IPS-20b (cell line): Measurements from ENCODE around the gene RXRA.

Experiments
- H3K27ac ChIP-seq: one replicate; pipeline ENCODE4 v1.5.1; 2013; ENCODE audit warnings: low read length
- H3K27me3 ChIP-seq: 2 replicates; pipeline ENCODE4 v1.6.1; 2013; ENCODE audit warnings: mild to moderate bottlenecking, low read length, inconsistent platforms; ENCODE audit not compliant: insufficient read depth
- H3K36me3 ChIP-seq: 2 replicates; pipeline ENCODE4 v1.6.1; 2013; ENCODE audit warnings: low read depth, mild to moderate bottlenecking, inconsistent platforms, low read length, moderate library complexity; ENCODE audit not compliant: insufficient read depth
- H3K4me1 ChIP-seq: 2 replicates; pipeline ENCODE4 v1.6.1; 2013; ENCODE audit warnings: mild to moderate bottlenecking, control low read depth, inconsistent platforms, low read length, moderate library complexity; ENCODE audit not compliant: insufficient read depth
- H3K4me3 ChIP-seq: 2 replicates; pipeline ENCODE4 v1.5.1; 2013; ENCODE audit warnings: mild to moderate bottlenecking, low read length, inconsistent platforms
- H3K9ac ChIP-seq: 2 replicates; pipeline ENCODE4 v1.6.1; 2013; ENCODE audit warnings: low read depth, mild to moderate bottlenecking, inconsistent platforms, low read length, moderate library complexity
- H3K9me3 ChIP-seq: 2 replicates; pipeline ENCODE4 v1.6.1; 2013; ENCODE audit warnings: mild to moderate bottlenecking, low read depth, low read length, inconsistent platforms; ENCODE audit not compliant: insufficient read depth

Gene RXRA

DNA sequence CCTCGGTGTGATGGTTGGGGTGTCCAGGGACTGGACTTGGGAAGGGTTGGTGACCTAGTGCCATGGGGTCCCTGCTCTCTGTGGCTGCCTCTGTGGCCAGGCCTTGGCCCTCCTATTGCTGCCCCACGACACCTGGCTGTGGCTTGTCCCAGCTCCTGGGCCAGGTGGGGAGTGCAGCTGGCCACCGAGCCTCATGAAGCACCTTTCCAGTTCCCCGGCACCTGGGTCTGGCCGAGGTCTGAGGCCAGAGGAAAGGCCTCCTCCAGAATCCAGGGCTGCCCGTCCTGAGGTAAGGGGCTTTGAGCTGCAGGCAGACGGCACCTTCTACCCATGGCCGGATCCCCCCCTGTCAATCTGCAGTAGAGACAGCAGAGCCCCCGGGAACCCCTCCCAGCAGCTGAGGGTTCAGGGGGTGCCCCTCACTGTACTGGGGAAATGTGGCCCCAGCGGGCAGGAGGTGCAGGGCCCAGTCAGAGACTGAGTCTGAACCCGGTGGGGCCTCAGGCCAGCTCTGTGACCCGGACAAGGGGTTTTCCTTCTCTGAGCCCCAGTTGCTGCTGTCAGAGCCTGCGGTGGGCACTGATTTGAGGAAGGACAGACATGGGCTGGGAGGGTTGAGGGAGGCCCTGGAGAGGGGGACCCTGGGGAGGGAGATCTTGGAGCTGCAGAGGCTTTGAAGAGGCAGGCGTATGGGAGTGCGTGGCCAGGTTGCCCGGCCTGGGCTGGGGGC lies 54.5 kb downstream of the RXRA start:
- H3K9ac ChIP-seq = no peak overlapping the region
- H3K27me3 ChIP-seq = no peaks in the 10 kb centered on the region
- no peak overlapping the region for H3K4me3 ChIP-seq
- H3K4me1 ChIP-seq = peaks cover 4% of the 10 kb centered on the region; the same call in 1 of the 2 replicates
- no peaks in the 10 kb centered on the region for H3K36me3 ChIP-seq
- no peak overlapping the region for H3K27ac ChIP-seq
- no peaks in the 10 kb centered on the region for H3K9me3 ChIP-seq

DNA sequence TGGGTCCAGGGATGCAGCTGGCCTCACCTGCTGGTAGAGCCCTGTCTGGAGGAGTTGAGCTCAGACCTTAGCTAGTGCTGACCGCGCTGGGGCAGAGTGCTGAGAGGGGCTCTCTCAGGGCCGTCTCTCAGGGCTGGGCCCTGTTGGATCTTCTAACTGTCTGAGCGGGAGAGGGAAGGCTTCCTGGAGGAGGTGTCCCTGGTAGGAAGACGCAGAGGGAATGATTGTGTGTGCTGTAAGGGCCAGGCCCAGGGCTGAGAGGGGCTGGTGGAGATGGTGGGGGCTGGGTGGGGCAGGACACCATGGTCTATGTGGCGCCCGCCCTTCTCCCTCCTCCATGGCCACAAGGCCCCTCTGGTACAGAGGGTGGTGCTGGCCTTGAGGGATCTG lies 55.0 kb downstream of the RXRA start:
- no peaks in the 10 kb centered on the region for H3K36me3 ChIP-seq
- no peaks in the 10 kb centered on the region for H3K9me3 ChIP-seq
- H3K27me3 ChIP-seq = no peaks in the 10 kb centered on the region
- peaks cover 4% of the 10 kb centered on the region; the same call in 1 of the 2 replicates for H3K4me1 ChIP-seq
- no peak overlapping the region for H3K9ac ChIP-seq
- H3K4me3 ChIP-seq = no peak overlapping the region
- H3K27ac ChIP-seq = no peak overlapping the region

DNA sequence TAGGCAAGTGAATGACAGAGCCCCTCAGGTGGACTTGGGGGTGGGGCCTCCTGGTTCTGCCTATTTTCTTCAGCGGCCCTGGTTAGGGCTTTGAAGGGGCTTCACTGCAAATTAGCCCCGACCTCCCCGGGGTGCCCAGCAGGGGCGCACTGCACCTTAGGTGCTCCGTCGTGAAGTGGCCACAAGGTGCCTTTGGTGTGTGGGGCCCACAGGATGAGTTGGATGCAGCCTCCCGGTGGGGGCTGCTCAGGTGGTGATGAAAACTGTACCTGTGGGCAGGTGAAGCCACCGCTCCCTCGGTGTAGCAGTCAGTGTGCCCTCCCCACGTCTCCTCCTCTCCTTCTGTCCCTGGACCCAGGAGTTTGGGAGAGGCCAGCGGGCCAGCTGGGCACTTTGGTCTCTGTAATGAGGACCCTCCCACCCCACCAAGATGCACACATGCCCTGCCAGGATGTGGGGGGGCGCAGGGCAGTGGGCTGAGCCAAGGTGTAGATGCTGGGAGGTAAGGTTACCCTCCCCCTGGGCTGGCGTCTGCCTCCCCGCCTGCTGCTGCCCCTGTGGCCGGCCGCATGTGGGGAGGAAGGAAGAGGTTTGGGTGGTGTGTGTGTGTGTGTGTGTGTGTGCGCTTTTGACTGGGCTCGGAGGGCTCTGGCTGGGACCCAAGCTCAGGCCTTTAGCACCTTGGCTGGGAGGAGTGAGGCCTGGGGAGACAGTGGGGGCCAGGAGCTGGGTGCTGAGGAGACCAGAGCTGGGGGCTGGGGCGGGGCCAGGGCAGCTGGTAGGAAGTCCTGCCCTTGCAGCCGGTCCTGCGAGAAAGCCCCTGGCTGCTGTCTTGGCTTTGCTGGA lies 55.6 kb downstream of the RXRA start:
- Histone ChIP-seq H3K36me3 (no peaks in the 10 kb centered on the region), H3K9me3 (no peaks in the 10 kb centered on the region), H3K27ac (no peak overlapping the region), H3K9ac (no peak overlapping the region), H3K4me3 (no peak overlapping the region), H3K27me3 (no peaks in the 10 kb centered on the region), H3K4me1 (peaks cover 4% of the 10 kb centered on the region; the same call in 1 of the 2 replicates)

DNA sequence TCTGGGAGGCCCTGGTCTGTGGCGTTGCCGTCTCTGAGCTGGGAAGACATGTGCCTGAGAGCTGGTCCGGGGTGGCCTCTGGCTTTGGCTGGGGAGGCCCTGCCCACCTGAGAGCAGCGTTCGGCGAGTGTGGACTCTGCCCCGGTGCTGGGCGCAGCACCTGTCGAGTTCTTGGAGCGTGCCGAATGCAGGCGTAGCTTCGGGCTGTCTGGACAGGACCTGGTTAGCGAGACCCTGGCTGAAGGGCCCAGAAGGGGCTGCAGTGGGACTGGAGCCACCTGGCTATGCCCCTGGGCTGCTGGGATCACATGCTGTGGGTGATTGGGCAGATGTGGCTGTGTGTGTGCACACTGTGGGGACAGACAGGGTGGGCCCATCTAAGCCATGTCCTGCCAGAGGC lies 56.5 kb downstream of the RXRA start:
- Histone ChIP-seq H3K4me1 (peaks cover 4% of the 10 kb centered on the region; the same call in 1 of the 2 replicates), H3K9ac (no peak overlapping the region), H3K27me3 (no peaks in the 10 kb centered on the region), H3K27ac (no peak overlapping the region), H3K4me3 (no peak overlapping the region), H3K36me3 (no peaks in the 10 kb centered on the region), H3K9me3 (no peaks in the 10 kb centered on the region)

DNA sequence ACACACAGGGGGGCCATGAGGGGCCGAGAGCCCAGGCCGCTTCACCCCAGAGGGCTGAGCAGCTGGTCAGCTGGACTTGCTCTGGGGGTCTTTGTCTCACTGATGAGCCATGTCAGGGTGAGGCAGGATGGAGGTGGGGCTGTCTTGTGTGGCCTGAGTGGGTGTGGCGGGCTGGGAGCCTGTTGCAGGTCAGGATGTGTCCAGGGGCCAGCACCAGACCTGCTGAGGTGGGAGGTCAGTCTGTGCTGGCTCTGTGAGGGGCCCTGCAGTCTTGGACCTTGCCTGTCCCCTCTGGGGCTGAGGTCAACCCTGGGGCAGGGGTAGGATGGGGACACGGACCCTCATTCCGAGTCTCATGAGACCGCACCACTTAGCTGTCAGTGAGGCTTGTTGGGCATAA lies 56.9 kb downstream of the RXRA start:
- Histone ChIP-seq H3K27ac (no peak overlapping the region), H3K9ac (no peak overlapping the region), H3K4me1 (peaks cover 4% of the 10 kb centered on the region; the same call in 1 of the 2 replicates)

DNA sequence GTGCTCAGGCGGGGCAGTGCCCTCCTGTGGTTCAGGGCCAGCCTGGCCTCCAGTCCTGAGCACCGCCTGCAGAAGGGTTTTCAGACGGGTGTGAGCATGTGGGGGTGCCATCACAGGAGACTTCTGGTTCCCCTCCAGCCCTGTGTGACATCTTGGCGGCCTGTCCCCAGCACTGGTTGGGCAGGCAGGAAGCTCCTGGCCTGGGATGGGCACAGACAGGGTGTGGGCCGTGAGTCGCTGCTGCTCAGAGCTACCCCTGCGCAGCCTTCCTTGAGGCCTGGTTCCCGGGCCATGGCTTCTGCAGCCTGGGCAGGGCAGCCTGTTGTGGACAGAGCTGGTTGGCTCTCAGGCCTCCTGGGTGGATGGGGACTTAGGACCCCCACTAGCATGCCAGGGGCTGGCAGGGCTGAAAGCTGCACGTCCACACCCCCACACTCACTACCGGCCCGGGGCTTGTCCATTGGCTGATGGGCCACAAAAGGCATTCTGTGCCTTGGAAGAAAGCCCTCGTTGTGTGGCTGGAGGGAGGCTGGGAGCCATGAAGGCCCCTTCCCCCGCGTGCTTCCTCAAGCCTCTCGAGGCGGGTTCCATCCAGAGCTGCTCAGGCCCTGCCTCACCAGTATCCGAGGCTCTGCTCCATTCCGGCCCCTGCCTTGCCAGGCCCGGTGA lies 58.7 kb downstream of the RXRA start:
- H3K4me1 ChIP-seq = no peaks in the 10 kb centered on the region
- no peak overlapping the region; the same call in 1 of the 2 replicates for H3K9ac ChIP-seq

More for the DNA sequence above, 56.9 kb downstream of the RXRA start:
- Histone ChIP-seq H3K36me3 (no peaks in the 10 kb centered on the region), H3K27me3 (no peaks in the 10 kb centered on the region), H3K4me3 (no peak overlapping the region), H3K9me3 (no peaks in the 10 kb centered on the region)

DNA sequence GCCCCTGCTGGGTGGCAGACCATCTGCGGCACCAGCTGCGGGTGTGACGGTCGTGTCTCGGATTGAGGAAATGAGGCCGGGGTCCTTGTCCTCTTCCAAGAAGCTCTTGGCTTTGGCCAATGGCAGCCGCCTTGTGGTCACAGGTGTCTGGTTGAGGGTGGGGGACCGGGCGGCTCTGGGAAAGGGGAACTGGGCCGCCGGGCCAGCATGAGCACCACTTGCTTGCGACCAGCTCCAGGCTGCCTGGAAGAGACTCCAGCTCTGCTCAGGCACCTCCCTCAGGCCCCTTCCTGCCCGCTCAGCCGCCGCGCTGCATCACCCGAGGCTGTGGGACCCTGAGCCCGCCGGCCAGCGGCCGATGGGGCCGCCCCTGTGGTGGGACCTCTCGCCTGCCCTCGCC lies 59.7 kb downstream of the RXRA start:
- Histone ChIP-seq H3K36me3 (no peaks in the 10 kb centered on the region), H3K27me3 (no peaks in the 10 kb centered on the region), H3K4me3 (no peak overlapping the region), H3K9me3 (no peaks in the 10 kb centered on the region), H3K9ac (no peak overlapping the region), H3K27ac (no peak overlapping the region), H3K4me1 (no peaks in the 10 kb centered on the region)

More for the DNA sequence above, 58.7 kb downstream of the RXRA start:
- Histone ChIP-seq H3K4me3 (no peak overlapping the region), H3K9me3 (no peaks in the 10 kb centered on the region), H3K36me3 (no peaks in the 10 kb centered on the region), H3K27ac (no peak overlapping the region), H3K27me3 (no peaks in the 10 kb centered on the region)

DNA sequence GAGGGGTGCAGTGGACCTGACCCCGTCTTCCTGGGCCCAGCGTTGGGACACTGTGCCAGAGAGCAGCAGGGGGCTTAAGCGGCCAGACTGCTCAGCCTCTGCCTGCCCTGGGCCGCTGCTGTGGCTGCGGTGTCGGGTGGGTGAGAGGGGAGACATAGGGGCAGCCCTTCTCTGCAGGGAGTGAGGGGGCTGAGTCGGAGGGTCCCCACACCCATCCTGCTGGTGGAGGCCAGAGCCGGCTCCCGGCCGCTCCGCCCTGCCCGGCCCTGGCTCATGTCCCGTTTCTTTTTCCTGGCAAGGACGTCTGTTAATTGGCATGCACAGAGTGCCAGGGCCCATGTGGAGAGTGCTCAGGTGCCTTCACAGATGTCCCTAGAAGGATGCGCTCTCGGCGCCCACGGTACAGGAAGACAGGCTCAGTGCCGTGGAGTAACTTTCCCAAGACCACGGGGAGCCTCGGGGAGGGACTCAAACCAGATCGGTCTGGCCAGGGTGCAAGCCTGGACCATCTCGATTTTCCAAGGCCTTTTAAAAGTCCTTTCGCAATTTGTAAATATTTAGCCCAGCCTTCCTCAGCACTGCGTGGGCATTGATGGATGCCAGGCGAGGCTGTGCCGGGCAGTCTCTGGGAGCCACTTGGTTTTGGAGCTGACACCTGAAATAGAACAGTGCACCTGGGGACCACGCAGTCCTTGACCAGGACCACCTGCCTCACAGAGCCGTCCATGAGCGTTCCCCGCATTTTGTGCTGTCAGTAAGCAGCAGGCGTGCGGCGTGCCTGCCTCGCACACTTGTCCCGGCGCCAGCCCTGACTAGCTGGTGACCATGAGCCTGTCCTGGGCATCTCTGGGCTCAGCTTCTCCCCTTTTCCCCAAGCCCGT lies 60.9 kb downstream of the RXRA start:
- Histone ChIP-seq H3K9me3 (no peaks in the 10 kb centered on the region), H3K27ac (no peak overlapping the region), H3K4me1 (no peaks in the 10 kb centered on the region)

DNA sequence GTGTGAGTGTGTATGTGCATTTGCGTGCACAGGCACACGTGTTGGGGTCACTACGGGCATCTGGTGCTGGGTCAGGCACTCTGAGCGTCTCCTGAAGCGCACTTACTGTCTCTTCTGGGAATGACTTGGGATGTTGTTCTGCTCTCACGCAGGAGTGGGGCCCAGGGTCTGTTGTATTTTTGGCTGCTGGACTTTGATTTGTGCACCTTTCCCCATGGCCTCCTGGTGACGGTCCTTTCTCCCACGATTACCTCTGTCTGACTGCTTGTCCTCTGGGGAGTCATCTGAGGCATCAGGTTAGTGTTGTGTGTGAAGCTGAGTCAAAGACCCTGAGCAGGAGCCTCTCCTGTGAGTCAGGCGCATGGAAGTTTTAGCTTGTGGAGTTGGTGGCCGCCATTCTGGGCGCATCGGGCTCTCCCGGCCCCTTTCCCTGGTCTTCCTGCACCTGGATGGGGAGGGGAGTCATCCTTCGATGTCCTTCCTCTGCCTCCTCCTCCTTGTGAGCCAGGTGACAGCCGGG lies 62.1 kb downstream of the RXRA start:
- Histone ChIP-seq H3K4me1 (no peaks in the 10 kb centered on the region), H3K27ac (no peak overlapping the region), H3K4me3 (no peak overlapping the region), H3K9me3 (no peaks in the 10 kb centered on the region), H3K9ac (no peak overlapping the region), H3K27me3 (no peaks in the 10 kb centered on the region), H3K36me3 (no peaks in the 10 kb centered on the region)

More for the DNA sequence above, 60.9 kb downstream of the RXRA start:
- H3K27me3 ChIP-seq = no peaks in the 10 kb centered on the region
- H3K36me3 ChIP-seq = no peaks in the 10 kb centered on the region
- no peak overlapping the region for H3K9ac ChIP-seq
- no peak overlapping the region for H3K4me3 ChIP-seq

DNA sequence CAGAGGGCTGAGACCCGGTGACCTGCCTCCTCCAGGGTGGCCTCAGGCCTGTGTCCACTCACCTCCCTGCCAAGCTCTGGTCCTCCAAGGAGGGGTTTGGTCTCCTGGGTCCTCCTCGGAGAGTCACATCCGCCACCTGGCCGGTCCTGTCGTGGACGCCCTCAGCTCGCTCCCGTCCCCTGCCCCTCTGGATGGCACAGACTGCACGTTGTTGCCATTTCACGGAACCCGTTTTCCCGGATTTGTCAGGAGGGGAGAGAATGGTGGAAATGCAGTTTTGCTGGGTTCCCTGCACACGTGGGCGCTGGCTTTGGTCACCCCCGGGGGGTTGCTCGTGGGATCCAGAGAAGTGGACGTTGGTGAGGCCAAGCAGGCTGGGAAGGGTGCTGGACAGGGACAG lies 62.7 kb downstream of the RXRA start:
- H3K27me3 ChIP-seq = no peaks in the 10 kb centered on the region
- H3K4me3 ChIP-seq = no peak overlapping the region
- H3K36me3 ChIP-seq = no peaks in the 10 kb centered on the region
- no peak overlapping the region for H3K27ac ChIP-seq
- H3K4me1 ChIP-seq = no peaks in the 10 kb centered on the region
- H3K9me3 ChIP-seq = no peaks in the 10 kb centered on the region
- no peak overlapping the region; the same call in 1 of the 2 replicates for H3K9ac ChIP-seq

DNA sequence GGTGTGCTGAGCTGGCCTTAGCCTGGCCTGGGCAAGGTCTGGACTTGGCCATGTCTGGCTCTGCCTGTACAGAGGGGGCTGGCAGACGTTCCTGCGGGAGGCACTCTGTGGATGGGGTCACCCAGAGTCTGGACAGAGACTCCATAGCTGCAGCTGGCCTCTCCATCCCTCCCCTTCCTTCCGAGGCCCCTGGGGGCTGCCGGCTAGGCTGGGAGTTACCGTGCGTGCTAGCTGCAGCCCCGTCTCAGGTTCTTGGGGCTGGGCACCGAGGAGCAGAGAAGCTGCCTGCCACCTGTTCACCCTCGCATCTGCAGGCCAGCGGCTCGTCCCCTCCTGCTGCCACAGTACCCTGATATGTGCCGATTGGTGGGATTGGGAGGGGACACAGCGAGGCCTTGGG lies 63.4 kb downstream of the RXRA start:
- no peak overlapping the region for H3K27ac ChIP-seq
- no peak overlapping the region for H3K4me3 ChIP-seq
- no peaks in the 10 kb centered on the region for H3K36me3 ChIP-seq
- H3K27me3 ChIP-seq = no peaks in the 10 kb centered on the region
- H3K9ac ChIP-seq = no peak overlapping the region
- H3K9me3 ChIP-seq = no peaks in the 10 kb centered on the region
- no peaks in the 10 kb centered on the region for H3K4me1 ChIP-seq
